Measurements from ENCODE around the gene KANTR.

DNA sequence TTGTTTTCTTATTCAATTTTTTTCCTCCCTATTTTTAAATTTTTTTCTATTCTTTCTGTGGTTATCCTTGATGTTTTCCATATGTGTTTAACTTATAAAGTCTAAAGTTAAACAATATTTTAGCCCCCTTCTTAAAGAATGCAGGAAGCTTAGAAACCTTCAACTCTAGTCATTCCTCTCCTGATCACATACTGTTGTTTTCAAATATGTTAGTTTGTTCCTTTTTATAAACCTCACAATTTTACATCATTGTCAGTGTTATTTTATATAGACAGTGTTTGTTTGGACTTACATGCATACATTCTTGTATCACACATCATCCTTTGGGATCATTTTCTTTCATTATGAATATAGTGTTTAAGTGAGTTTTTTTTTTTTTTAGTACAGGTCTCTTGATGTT is 31.6 kb downstream of the KANTR start:
- TF ChIP-seq, protein P1, sequence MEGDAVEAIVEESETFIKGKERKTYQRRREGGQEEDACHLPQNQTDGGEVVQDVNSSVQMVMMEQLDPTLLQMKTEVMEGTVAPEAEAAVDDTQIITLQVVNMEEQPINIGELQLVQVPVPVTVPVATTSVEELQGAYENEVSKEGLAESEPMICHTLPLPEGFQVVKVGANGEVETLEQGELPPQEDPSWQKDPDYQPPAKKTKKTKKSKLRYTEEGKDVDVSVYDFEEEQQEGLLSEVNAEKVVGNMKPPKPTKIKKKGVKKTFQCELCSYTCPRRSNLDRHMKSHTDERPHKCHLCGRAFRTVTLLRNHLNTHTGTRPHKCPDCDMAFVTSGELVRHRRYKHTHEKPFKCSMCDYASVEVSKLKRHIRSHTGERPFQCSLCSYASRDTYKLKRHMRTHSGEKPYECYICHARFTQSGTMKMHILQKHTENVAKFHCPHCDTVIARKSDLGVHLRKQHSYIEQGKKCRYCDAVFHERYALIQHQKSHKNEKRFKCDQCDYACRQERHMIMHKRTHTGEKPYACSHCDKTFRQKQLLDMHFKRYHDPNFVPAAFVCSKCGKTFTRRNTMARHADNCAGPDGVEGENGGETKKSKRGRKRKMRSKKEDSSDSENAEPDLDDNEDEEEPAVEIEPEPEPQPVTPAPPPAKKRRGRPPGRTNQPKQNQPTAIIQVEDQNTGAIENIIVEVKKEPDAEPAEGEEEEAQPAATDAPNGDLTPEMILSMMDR (IDR thresholded peaks at IDR 0.05; ENCODE audit: extremely low read depth in 1 of 2, insufficient read depth in 1 of 2, low read depth in 1 of 2, low read length in 2 of 2), result no peak
- no peak for TF ChIP-seq POLR2A (IDR thresholded peaks at IDR 0.05; ENCODE audit: low read depth, low read length)
- no peak for TF ChIP-seq POLR2AphosphoS5 (IDR thresholded peaks at IDR 0.05; ENCODE audit: insufficient read depth, low read depth, low read length)
- TF ChIP-seq GATA2 (IDR thresholded peaks at IDR 0.05; ENCODE audit: insufficient read depth, insufficient read length, low read depth, low read length), result no peak
